ENCODE results near the gene MEIS3. TPM values are rescaled to one million over a fixed set of nuclear protein-coding genes. Genes with fewer than 3 reads are reported as not detected.

MEIS3 gene
- total and polyA plus RNA-seq, 2 experiments from 2014 or later: 20.1 to 56.1 TPM

GRCh38 chr19:47417746-47418691 is 1.3 kb downstream of the MEIS3 start:
- H3K9me3 ChIP-seq (ENCODE audit: low read depth): no peaks in the 10 kb centered on the region
- no peak overlapping the region for H3K27ac ChIP-seq
- H3K36me3 ChIP-seq (ENCODE audit: low read depth): peaks cover 6% of the 10 kb centered on the region; the same call in 1 of the 2 replicates
- H3K79me2 ChIP-seq (ENCODE audit: insufficient read depth): 0 out of 2 replicates have a peak, but pooled peaks cover 6% of the 10 kb centered on the region
- no peaks in the 10 kb centered on the region for H3F3A ChIP-seq (ENCODE audit: insufficient read depth)
- 0 out of 2 replicates have a peak overlapping the region, but pooled peaks have one; percentile 32 for H2AFZ ChIP-seq
- peaks cover 30% of the 10 kb centered on the region for H3K27me3 ChIP-seq (replicated peaks; ENCODE audit: insufficient read depth)
- peak overlapping the region; percentile 91 for H3K4me3 ChIP-seq
- no peaks in the 10 kb centered on the region for H3K9me2 ChIP-seq (ENCODE audit: insufficient read depth)
- in situ Hi-C loops (cut with MboI): no loop called here
- H3K4me1 ChIP-seq (ENCODE audit: insufficient read depth): peaks cover 4% of the 10 kb centered on the region; the same call in 1 of the 2 replicates
- peak overlapping the region; percentile 73 for H3K9ac ChIP-seq
- TF ChIP-seq EZH2 (IDR thresholded peaks at IDR 0.05; ENCODE audit: insufficient read depth, poor library complexity, severe bottlenecking) (no peak), EZH2phosphoT487 (IDR thresholded peaks at IDR 0.05; ENCODE audit: insufficient read depth, low read depth) (no peak)
- H4K20me1 ChIP-seq (ENCODE audit: insufficient read depth): no peaks in the 10 kb centered on the region
- WGBS, 2 experiments (ENCODE audit: low coverage in 1 of 2, low lambda C conversion rate in 2 of 2, missing lambda C conversion rate in 2 of 2): 9% methylated on average over 32 to 34 of the region's 34 CpGs
- peak overlapping the region; percentile 99 for H3K4me2 ChIP-seq (ENCODE audit: unreplicated experiment)
- DNase-seq: peak; percentile 48

- Histone ChIP-seq H3K27me3 (replicated peaks; ENCODE audit: insufficient read depth) (peaks cover 22% of the 10 kb centered on the region), H3K79me2 (ENCODE audit: insufficient read depth) (0 out of 2 replicates have a peak, but pooled peaks cover 6% of the 10 kb centered on the region), H3K4me2 (ENCODE audit: unreplicated experiment) (peak overlapping the region; percentile 99), H3K9ac (peak overlapping the region; percentile 11; the same call in 1 of the 2 replicates), H3K4me1 (ENCODE audit: insufficient read depth) (peaks cover under 1% of the 10 kb centered on the region; the same call in 1 of the 2 replicates), H4K20me1 (ENCODE audit: insufficient read depth) (no peaks in the 10 kb centered on the region), H3K27ac (no peak overlapping the region), H3K9me2 (ENCODE audit: insufficient read depth) (no peaks in the 10 kb centered on the region), H3K4me3 (peak overlapping the region; percentile 91), H3K9me3 (ENCODE audit: low read depth) (no peaks in the 10 kb centered on the region), H3K36me3 (ENCODE audit: low read depth) (peaks cover 6% of the 10 kb centered on the region; the same call in 1 of the 2 replicates), H2AFZ (no peak overlapping the region), H3F3A (ENCODE audit: insufficient read depth) (no peaks in the 10 kb centered on the region)
- TF ChIP-seq EZH2phosphoT487 (IDR thresholded peaks at IDR 0.05; ENCODE audit: insufficient read depth, low read depth): no peak
- TF ChIP-seq EZH2 (IDR thresholded peaks at IDR 0.05; ENCODE audit: insufficient read depth, poor library complexity, severe bottlenecking): no peak
- DNase-seq: no peak
- 53 to 56% methylated on average over 15 to 18 of the region's 18 CpGs for WGBS, 2 experiments (ENCODE audit: low coverage in 1 of 2, low lambda C conversion rate in 2 of 2, missing lambda C conversion rate in 2 of 2)
- in situ Hi-C loops (cut with MboI): no loop called here
Observed at GRCh38 chr19:47417107-47417745, 2.1 kb downstream of the MEIS3 start.

- no peak overlapping the region for H3K4me3 ChIP-seq
Observed at GRCh38 chr19:47416643-47416985, 2.7 kb downstream of the MEIS3 start.

More at GRCh38 chr19:47416643-47416985, 2.7 kb downstream of the MEIS3 start:
- no peaks in the 10 kb centered on the region for H3K9me3 ChIP-seq (ENCODE audit: low read depth)
- H3K9me2 ChIP-seq (ENCODE audit: insufficient read depth): no peaks in the 10 kb centered on the region
- H4K20me1 ChIP-seq (ENCODE audit: insufficient read depth): no peaks in the 10 kb centered on the region
- no peak for DNase-seq
- no peak overlapping the region for H2AFZ ChIP-seq
- TF ChIP-seq EZH2 (IDR thresholded peaks at IDR 0.05; ENCODE audit: insufficient read depth, poor library complexity, severe bottlenecking) (no peak), EZH2phosphoT487 (IDR thresholded peaks at IDR 0.05; ENCODE audit: insufficient read depth, low read depth) (no peak)
- H3K4me2 ChIP-seq (ENCODE audit: unreplicated experiment): no peak overlapping the region
- in situ Hi-C loops (cut with MboI): no loop called here
- H3K27ac ChIP-seq: no peak overlapping the region
- H3F3A ChIP-seq (ENCODE audit: insufficient read depth): no peaks in the 10 kb centered on the region
- no peaks in the 10 kb centered on the region; the same call in 1 of the 2 replicates for H3K4me1 ChIP-seq (ENCODE audit: insufficient read depth)
- peaks cover 6% of the 10 kb centered on the region; the same call in 1 of the 2 replicates for H3K36me3 ChIP-seq (ENCODE audit: low read depth)
- 92 to 100% methylated on average over 2 to 12 of the region's 12 CpGs for whole genome bisulfite sequencing, 2 experiments (ENCODE audit: low coverage in 1 of 2, low lambda C conversion rate in 2 of 2, missing lambda C conversion rate in 2 of 2)
- H3K9ac ChIP-seq: no peak overlapping the region
- peaks cover 17% of the 10 kb centered on the region; the same call in 1 of the 2 replicates for H3K27me3 ChIP-seq (replicated peaks; ENCODE audit: insufficient read depth)
- 0 out of 2 replicates have a peak, but pooled peaks cover 6% of the 10 kb centered on the region for H3K79me2 ChIP-seq (ENCODE audit: insufficient read depth)
